K562 (cell line): ENCODE data around the gene CDC45. TPM values are rescaled to one million over a fixed set of nuclear protein-coding genes. Genes with fewer than 3 reads are reported as not detected.

Experiments
- BRF2 ChIP-seq: IDR thresholded peaks from 3 replicates; pipeline ENCODE4 v1.6.1; 2011; ENCODE audit warnings: borderline replicate concordance, mild to moderate bottlenecking; ENCODE audit not compliant: insufficient read length, insufficient read depth
- PBX2 ChIP-seq, 2 experiments: IDR thresholded peaks in 1 of 2; conservative IDR thresholded peaks in 1 of 2; 2 replicates each; pipeline ENCODE4 v1.6.1; 2016; ENCODE audit warnings: low read depth in 2 of 2, mild to moderate bottlenecking in 1 of 2, missing compliant biosample characterization in 1 of 2, missing genetic modification characterization in 1 of 2, moderate library complexity in 1 of 2
- RERE ChIP-seq: sonication (generic); formaldehyde crosslinking; IDR thresholded peaks from 2 replicates; pipeline ENCODE4 v1.8.0; 2023; ENCODE audit warnings: missing genetic modification reagents, mild to moderate bottlenecking, borderline replicate concordance
- ZNF184 ChIP-seq: sonication (generic); formaldehyde crosslinking; IDR thresholded peaks from 2 replicates; pipeline ENCODE4 v1.5.0; 2020; ENCODE audit warnings: missing genetic modification reagents
- ZNF77 ChIP-seq: fragments of 250-450 bp; sonication (Bioruptor Pico); IDR thresholded peaks from 2 replicates; pipeline ENCODE4 v1.5.0; 2020
- polyA plus RNA-seq, 8 experiments: library from polyadenylated mRNA; depleted of rRNA in 4 of 8; stranded (reverse) in 5 of 8; unstranded in 3 of 8; fragments of >200 nt; fragmentation: Nextera tagmentation in 2 of 8; fragmentation: Illumina TruSeq in 1 of 8; extraction: Ambion mirVana in 2 of 8; extraction: Trizol in 1 of 8; gene quantifications; 2 replicates each; pipeline versions ENCODE4 v1.2.1 to v1.2.3, GENCODE V29; 2011 to 2014; ENCODE audit warnings: inconsistent platforms in 1 of 8, missing spikeins in 1 of 8
- total RNA-seq, 7 experiments: library from RNA; depleted of rRNA in 6 of 7; stranded (reverse); fragments of >200 nt in 6 of 7; fragmentation: Illumina TruSeq in 2 of 7; extraction: Trizol in 2 of 7; gene quantifications; 2 replicates each; pipeline versions ENCODE4 v1.2.1 to v1.2.3, GENCODE V29; 2011 to 2021; ENCODE audit warnings: low replicate concordance in 1 of 7

CDC45 gene
- total and polyA plus RNA-seq, 9 of the 15 experiments (the other 6 are each of a cell fraction or from before 2014, with no cell fraction given) = 251 to 580 (median 410) TPM

- no peak for TF ChIP-seq BRF2
- peak; percentile 89; the same call in 1 of the 2 replicates for TF ChIP-seq RERE (CRISPR knock-in tag)
- no peak for TF ChIP-seq ZNF77
- TF ChIP-seq PBX2 (CRISPR knock-in tag; IDR thresholded peaks at IDR 0.05; ENCODE audit: low read depth) = no peak
- no peak for TF ChIP-seq PBX2 (tag; conservative IDR thresholded peaks at IDR 0.05; ENCODE audit: low read depth)
- 0 out of 2 replicates have a peak, but pooled peaks have one; percentile 37 for TF ChIP-seq ZNF184 (CRISPR knock-in tag)
Measured at GRCh38 chr22:19526076-19526701, 46.5 kb downstream of the CDC45 start (continued).
